GM12874 (cell line): Measurements from ENCODE around the gene PKNOX1.
"Not testable (repeated sequence)": the region's sequence is repeated elsewhere in the genome, so short reads cannot be mapped to it uniquely, and the experiment has no call there.

Experiments used
- CTCF ChIP-seq: IDR thresholded peaks from 2 replicates; pipeline ENCODE4 v1.5.1; 2011; ENCODE audit warnings: low read depth, mild to moderate bottlenecking, control low read depth, low read length, moderate library complexity; ENCODE audit not compliant: insufficient read depth

The PKNOX1 gene

GRCh38 chr21:43027846-43028731 is 53.7 kb downstream of the PKNOX1 start:
- TF ChIP-seq CTCF: no peak

GRCh38 chr21:43029785-43030184 is 55.4 kb downstream of the PKNOX1 start:
- TF ChIP-seq CTCF: no peak

GRCh38 chr21:43031121-43031619 is 56.8 kb downstream of the PKNOX1 start:
- no peak for TF ChIP-seq CTCF

GRCh38 chr21:43034101-43034500 is 59.7 kb downstream of the PKNOX1 start:
- no peak for TF ChIP-seq CTCF

GRCh38 chr21:43034826-43035225 is 60.5 kb downstream of the PKNOX1 start:
- no peak for TF ChIP-seq CTCF

GRCh38 chr21:43075170-43076022 is 101.0 kb downstream of the PKNOX1 start, which contains the start of gene CBS:
TSS of gene CBS (minus strand) at chr21:43075835. CDS start at chr21:43072193, 3,642 bp downstream.
- not testable (repeated sequence) for TF ChIP-seq CTCF
